Measurements from ENCODE around the gene EEF2K.

The EEF2K gene

GRCh38 chr16:22308824-22309520 lies 102.9 kb downstream of the EEF2K start:
- no peak overlapping the region for H3K27ac ChIP-seq
- TF ChIP-seq ZFX (IDR thresholded peaks at IDR 0.05; ENCODE audit: borderline replicate concordance), result no peak
- no peak for TF ChIP-seq CTCF (IDR thresholded peaks at IDR 0.05)

DNA sequence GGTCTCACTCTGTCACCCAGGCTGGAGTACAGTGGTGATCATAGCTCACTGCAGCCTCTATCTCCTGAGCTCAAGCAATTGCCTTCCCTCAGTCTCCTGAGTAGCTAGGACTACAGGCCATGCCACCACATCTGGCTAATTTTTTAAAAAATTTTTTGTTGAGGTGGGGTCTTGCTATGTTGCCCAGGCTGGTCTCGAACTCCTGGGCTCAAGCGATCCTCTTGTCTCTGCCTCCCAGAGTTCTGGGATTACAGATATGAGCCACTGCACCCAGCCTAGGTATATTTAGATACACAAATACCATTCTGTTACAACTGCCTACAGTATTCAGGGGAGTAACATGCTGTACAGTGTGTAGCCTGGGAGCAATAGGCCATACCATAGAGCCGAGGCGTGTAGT lies 105.4 kb downstream of the EEF2K start:
- H3K27ac ChIP-seq, result no peak overlapping the region
- no peak for TF ChIP-seq ZFX (IDR thresholded peaks at IDR 0.05; ENCODE audit: borderline replicate concordance)
- TF ChIP-seq CTCF (IDR thresholded peaks at IDR 0.05), result no peak

GRCh38 chr16:22312897-22313781 lies 107.1 kb downstream of the EEF2K start:
- H3K27ac ChIP-seq, result no peak overlapping the region
- no peak for TF ChIP-seq ZFX (IDR thresholded peaks at IDR 0.05; ENCODE audit: borderline replicate concordance)
- no peak for TF ChIP-seq CTCF (IDR thresholded peaks at IDR 0.05)

DNA sequence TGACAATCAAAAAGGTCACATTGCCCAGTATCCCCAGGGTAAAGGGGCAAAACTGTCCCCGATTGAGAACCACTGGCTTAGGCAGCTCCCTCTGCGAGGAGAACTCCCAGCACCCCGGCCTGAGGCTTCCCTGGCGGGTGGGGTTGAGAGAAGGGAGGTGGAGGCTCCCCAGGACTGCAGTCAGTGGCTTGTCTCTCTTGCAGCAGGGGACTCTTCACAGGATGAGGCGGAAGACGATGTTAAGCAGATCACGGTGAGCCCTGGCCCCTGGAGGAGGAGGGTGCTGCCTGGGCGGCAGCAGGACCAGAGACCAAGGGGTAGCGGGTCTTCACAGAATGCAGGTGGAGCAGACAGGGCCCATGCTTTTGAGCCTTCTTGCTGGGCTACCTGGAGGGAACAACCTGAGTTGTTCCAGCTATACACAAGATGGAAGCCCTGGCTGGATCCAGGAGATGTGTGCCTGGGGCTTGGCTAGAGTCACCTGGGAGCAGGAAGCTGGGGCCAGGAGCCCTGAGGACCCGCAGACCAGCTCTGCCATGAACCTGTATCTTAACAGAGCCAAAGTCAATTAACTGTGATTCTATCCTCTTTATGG lies 107.9 kb downstream of the EEF2K start:
- H3K27ac ChIP-seq, result no peak overlapping the region
- TF ChIP-seq ZFX (IDR thresholded peaks at IDR 0.05; ENCODE audit: borderline replicate concordance) (no peak), CTCF (IDR thresholded peaks at IDR 0.05) (no peak)

DNA sequence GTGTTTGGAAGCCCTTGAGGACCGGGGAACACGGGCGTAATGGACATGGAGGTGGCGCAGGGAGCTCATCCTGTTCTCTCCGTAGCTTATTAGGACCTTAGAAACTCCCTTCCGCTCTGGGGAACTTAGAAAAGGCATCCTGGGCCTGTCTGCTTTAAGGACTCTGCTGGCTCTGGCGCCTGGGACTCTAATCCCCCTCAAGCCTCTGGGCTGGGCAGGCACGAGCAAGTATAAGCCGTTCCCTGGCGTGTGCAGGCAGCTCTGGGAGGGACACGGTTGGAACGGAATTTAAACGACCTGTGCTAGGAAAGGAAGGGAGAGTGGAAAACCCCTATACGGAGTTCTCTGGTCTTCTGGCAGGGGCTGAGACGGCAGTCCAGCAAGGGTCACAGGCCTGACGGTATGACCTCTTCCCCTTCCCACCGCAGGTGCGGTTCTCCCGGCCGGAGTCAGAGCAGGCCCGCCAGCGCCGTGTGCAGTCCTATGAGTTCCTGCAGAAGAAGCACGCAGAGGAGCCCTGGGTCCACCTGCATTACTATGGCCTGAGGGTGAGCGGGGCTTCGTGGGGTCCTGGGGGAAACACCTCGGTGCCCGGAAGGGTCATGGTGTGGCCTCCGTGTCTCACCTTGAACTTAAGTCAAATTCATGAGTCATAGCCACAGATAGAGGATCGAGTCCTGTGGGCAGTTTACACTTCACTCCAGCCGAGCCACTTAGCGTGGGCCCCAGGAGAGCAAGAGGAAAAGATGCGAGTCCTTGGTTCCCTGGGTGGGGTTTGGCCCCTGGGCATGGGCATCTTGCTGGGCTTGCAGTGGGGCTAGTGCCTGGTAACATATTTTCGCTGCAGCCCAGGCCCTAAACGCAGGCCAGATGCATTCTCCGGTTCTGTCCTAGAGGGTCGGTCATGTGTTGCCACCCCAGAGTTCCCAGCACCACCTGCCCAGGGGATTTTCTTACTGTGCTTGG lies 108.9 kb downstream of the EEF2K start:
- TF ChIP-seq CTCF (IDR thresholded peaks at IDR 0.05) (no peak), ZFX (IDR thresholded peaks at IDR 0.05; ENCODE audit: borderline replicate concordance) (no peak)
- H3K27ac ChIP-seq, result no peak overlapping the region; the same call in 1 of the 2 replicates

DNA sequence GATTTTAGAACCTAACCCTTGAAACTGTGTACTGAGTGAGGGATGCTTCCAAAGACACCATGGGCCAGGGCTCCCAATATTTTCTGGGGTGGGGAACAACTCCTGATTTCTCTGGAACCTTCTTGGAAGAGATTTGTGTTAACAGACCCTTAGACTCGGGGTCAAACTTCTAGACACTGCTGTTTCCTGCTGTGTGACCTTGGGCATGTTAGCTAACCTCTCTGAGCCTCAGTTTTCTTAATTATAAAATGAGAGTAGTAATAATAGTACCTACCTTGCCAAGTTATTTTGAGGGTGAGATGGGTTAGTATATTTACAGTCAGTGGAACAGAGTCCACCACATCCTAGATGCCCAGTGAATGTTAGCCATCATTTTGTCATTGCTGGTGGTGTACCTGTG lies 109.9 kb downstream of the EEF2K start:
- no peak overlapping the region for H3K27ac ChIP-seq
- no peak for TF ChIP-seq ZFX (IDR thresholded peaks at IDR 0.05; ENCODE audit: borderline replicate concordance)
- TF ChIP-seq CTCF (IDR thresholded peaks at IDR 0.05), result no peak
